Smooth muscle cell (in vitro differentiated cells): Measurements from ENCODE around the gene SMG6. TPM values are rescaled to one million over a fixed set of nuclear protein-coding genes. Genes with fewer than 3 reads are reported as not detected.

Source experiments
- DNase-seq: peaks from one replicate; lab custom pipeline; 2025; ENCODE audit not compliant: unreplicated experiment; lab: John Stamatoyannopoulos, UW
- H2AFZ ChIP-seq: fragments of 200-600 bp; sonication (generic); 2 replicates; pipeline ENCODE4 v1.6.0; 2016; ENCODE audit warnings: antibody characterized with exemption, low read depth, mild to moderate bottlenecking
- H3F3A ChIP-seq: fragments of 200-600 bp; sonication (generic); 2 replicates; pipeline ENCODE4 v1.6.0; 2017; ENCODE audit warnings: antibody characterized with exemption, low read depth
- H3K27ac ChIP-seq: fragments of 200-600 bp; sonication (generic); 2 replicates; pipeline ENCODE4 v1.5.1; 2016; ENCODE audit warnings: low read depth, mild to moderate bottlenecking
- H3K27me3 ChIP-seq: fragments of 200-600 bp; sonication (generic); 2 replicates; pipeline ENCODE4 v1.6.1; 2016; ENCODE audit warnings: low read depth, mild to moderate bottlenecking
- H3K36me3 ChIP-seq: fragments of 200-600 bp; sonication (generic); 2 replicates; pipeline ENCODE4 v1.5.1; 2016; ENCODE audit warnings: low read depth
- H3K4me1 ChIP-seq: fragments of 200-600 bp; sonication (generic); 2 replicates; pipeline ENCODE4 v1.5.1; 2016; ENCODE audit warnings: low read depth
- H3K4me2 ChIP-seq: fragments of 200-600 bp; sonication (generic); 2 replicates; pipeline ENCODE4 v1.6.0; 2016; ENCODE audit warnings: mild to moderate bottlenecking
- H3K4me3 ChIP-seq: fragments of 200-600 bp; sonication (generic); 2 replicates; pipeline ENCODE4 v1.5.1; 2016; ENCODE audit warnings: mild to moderate bottlenecking
- H3K79me2 ChIP-seq: fragments of 200-600 bp; sonication (generic); 2 replicates; pipeline ENCODE4 v1.6.0; 2016; ENCODE audit warnings: low read depth, mild to moderate bottlenecking
- H3K9ac ChIP-seq: fragments of 200-600 bp; sonication (generic); 2 replicates; pipeline ENCODE4 v1.6.0; 2016; ENCODE audit warnings: low read depth
- H3K9me3 ChIP-seq: fragments of 200-600 bp; sonication (generic); replicated peaks from 2 replicates; pipeline ENCODE4 v1.5.1; 2016; ENCODE audit warnings: low read depth
- H4K20me1 ChIP-seq: fragments of 200-600 bp; sonication (generic); 2 replicates; pipeline ENCODE4 v1.6.0; 2016; ENCODE audit warnings: low read depth
- WGBS: methylation state at CpG from one replicate; pipeline ENCODE4 v1.1.7; 2016; ENCODE audit warnings: low lambda C conversion rate; 5-methylcytosine and 5-hydroxymethylcytosine counted together
- polyA plus RNA-seq: library from polyadenylated mRNA; unstranded; fragments of >200 nt; fragmentation: Nextera tagmentation; extraction: Ambion mirVana; gene quantifications from 2 replicates; pipeline ENCODE4 v1.2.1, GENCODE V29; 2016
- total RNA-seq: library from RNA; depleted of rRNA; stranded (reverse); fragments of >200 nt; gene quantifications from 2 replicates; pipeline ENCODE4 v1.2.3, GENCODE V29; 2014
- TF ChIP-seq, protein P1 (sequence below): fragments of 200-600 bp; sonication (generic); IDR thresholded peaks from 2 replicates; pipeline ENCODE4 v1.5.1; 2017; ENCODE audit warnings: borderline replicate concordance, mild to moderate bottlenecking, antibody characterized with exemption; ENCODE audit not compliant: insufficient read depth, poor library complexity, severe bottlenecking

Gene SMG6
- total and polyA plus RNA-seq, 2 experiments from 2014 or later, result 10.6 to 21.4 TPM

DNA sequence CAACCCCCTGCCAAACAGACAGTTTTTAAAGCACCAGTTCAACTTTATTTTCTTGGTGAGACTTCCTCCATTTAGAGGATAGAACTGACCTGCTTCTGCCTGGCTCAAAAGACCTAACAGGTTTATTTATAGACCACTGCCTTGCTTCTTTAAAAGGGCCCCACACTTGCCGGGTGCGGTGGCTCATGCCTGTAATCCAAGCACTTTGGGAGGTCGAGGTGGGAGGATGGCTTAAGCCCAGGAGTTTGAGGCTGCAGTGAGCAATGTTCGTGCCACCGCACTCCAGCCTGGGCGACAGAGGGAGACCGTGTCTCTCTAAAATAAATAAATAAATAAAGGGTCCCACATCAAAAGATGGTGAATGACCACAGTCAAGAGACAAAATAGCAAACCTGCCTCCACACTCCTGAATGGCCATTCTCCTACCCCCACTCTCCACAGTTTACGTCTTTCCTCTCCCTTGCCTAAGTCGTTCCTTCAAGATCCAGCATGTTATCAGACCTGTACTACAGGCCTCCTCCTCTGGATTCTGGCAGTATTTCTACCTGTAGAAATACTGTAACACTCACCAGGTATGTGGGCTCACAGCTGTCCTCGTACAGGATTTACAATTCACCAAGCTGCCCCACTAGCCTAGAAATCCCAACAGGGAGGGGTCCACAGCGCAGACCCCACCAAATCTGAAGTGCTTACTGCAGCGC, 95.6 kb downstream of the SMG6 start:
- H3K36me3 ChIP-seq, result no peaks in the 10 kb centered on the region
- no peaks in the 10 kb centered on the region for H3K9me3 ChIP-seq
- H2AFZ ChIP-seq, result no peak overlapping the region
- H3K4me1 ChIP-seq, result peaks cover 17% of the 10 kb centered on the region
- peak overlapping the region; percentile 60 for H3K4me2 ChIP-seq
- H3K27me3 ChIP-seq, result no peaks in the 10 kb centered on the region
- H3F3A ChIP-seq, result no peaks in the 10 kb centered on the region
- H4K20me1 ChIP-seq, result peaks cover 3% of the 10 kb centered on the region
- peaks cover 14% of the 10 kb centered on the region for H3K79me2 ChIP-seq
- WGBS, result 49% methylated on average over 12 of the region's 12 CpGs
- TF ChIP-seq, protein P1, sequence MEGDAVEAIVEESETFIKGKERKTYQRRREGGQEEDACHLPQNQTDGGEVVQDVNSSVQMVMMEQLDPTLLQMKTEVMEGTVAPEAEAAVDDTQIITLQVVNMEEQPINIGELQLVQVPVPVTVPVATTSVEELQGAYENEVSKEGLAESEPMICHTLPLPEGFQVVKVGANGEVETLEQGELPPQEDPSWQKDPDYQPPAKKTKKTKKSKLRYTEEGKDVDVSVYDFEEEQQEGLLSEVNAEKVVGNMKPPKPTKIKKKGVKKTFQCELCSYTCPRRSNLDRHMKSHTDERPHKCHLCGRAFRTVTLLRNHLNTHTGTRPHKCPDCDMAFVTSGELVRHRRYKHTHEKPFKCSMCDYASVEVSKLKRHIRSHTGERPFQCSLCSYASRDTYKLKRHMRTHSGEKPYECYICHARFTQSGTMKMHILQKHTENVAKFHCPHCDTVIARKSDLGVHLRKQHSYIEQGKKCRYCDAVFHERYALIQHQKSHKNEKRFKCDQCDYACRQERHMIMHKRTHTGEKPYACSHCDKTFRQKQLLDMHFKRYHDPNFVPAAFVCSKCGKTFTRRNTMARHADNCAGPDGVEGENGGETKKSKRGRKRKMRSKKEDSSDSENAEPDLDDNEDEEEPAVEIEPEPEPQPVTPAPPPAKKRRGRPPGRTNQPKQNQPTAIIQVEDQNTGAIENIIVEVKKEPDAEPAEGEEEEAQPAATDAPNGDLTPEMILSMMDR, result no peak
- no peak overlapping the region for H3K4me3 ChIP-seq
- H3K9ac ChIP-seq, result no peak overlapping the region
- no peak for DNase-seq
- peak overlapping the region; percentile 55 for H3K27ac ChIP-seq

DNA sequence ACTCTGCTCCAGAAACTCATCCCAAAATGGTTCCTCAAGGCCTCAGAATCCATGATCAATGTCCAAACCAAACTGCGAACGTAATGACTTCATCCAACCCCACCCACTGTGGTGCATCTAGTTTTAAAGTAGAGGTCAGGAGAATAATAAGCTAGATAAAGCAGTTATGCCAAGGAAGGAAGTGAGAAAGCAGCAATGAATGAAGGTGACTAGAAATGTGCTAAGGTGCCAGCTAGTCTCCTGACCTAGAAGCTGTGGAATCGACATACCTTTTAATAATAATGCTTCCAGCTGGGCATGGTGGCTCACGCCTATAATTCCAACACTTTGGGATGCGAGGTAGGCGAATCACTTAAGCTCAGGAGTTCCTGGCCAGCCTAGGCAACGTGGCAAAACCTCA, 99.2 kb downstream of the SMG6 start:
- TF ChIP-seq, protein P1, result no peak
- Histone ChIP-seq H3K9me3 (no peaks in the 10 kb centered on the region), H3K4me3 (no peak overlapping the region), H3K79me2 (peaks cover 14% of the 10 kb centered on the region), H3K27ac (no peak overlapping the region), H4K20me1 (peaks cover 3% of the 10 kb centered on the region), H3K4me1 (peaks cover 7% of the 10 kb centered on the region), H3K36me3 (no peaks in the 10 kb centered on the region), H3K4me2 (no peak overlapping the region), H3F3A (no peaks in the 10 kb centered on the region), H2AFZ (no peak overlapping the region), H3K27me3 (no peaks in the 10 kb centered on the region), H3K9ac (no peak overlapping the region)
- whole genome bisulfite sequencing, result 96% methylated on average over 7 of the region's 7 CpGs
- DNase-seq, result no peak

DNA sequence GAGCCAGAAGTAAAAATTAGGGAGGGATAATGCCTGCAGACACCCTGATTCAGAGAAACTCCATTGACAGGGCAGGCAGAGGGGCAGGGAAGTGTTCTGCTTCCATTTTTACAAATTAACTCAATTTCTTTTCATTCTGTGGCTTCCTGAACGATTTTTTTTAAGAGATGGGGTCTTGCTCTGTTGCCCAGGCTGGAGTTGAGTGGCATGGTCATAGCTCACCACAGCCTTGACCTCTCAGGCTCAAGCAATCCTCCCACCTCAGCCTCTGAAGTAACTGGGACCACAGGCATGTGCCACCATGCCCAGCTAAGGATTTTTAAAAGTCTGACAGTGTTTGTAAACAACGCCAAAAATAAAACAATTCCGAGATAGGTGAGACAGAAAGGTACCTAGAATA, 99.8 kb downstream of the SMG6 start:
- H3K4me1 ChIP-seq, result peaks cover 7% of the 10 kb centered on the region

More for the DNA sequence above, 99.8 kb downstream of the SMG6 start:
- no peak for DNase-seq
- peaks cover 11% of the 10 kb centered on the region for H3K79me2 ChIP-seq
- no peak overlapping the region for H3K4me3 ChIP-seq
- H3K27ac ChIP-seq, result no peak overlapping the region
- H2AFZ ChIP-seq, result no peak overlapping the region
- no peaks in the 10 kb centered on the region for H3K27me3 ChIP-seq
- H3F3A ChIP-seq, result no peaks in the 10 kb centered on the region
- H3K36me3 ChIP-seq, result no peaks in the 10 kb centered on the region
- H3K9ac ChIP-seq, result no peak overlapping the region
- H4K20me1 ChIP-seq, result peaks cover 3% of the 10 kb centered on the region
- TF ChIP-seq, protein P1, result no peak
- no peaks in the 10 kb centered on the region for H3K9me3 ChIP-seq
- 96% methylated on average over 3 of the region's 3 CpGs for WGBS
- no peak overlapping the region for H3K4me2 ChIP-seq
